ENCODE measurements around the gene RUFY3.

Gene RUFY3

GRCh38 chr4:70849291-70849690, 127.5 kb downstream of the RUFY3 start:
- POLR2A ChIA-PET (ENCODE audit: low non-redundant PET) = no interaction called here
- no peak overlapping the region for H3K27ac ChIP-seq
- TF ChIP-seq CTCF (conservative IDR thresholded peaks at IDR 0.05; ENCODE audit: low read depth) = no peak
- DNase-seq (ENCODE audit: low spot score) = no peak
- CTCF ChIA-PET = no interaction called here

- TF ChIP-seq CTCF (conservative IDR thresholded peaks at IDR 0.05; ENCODE audit: low read depth) = no peak
- CTCF ChIA-PET = no interaction called here
- DNase-seq (ENCODE audit: low spot score) = no peak
- H3K27ac ChIP-seq = no peak overlapping the region
- POLR2A ChIA-PET (ENCODE audit: low non-redundant PET) = no interaction called here
These were observed 133.7 kb downstream of the RUFY3 start for GRCh38 chr4:70855464-70855863.
